MM.1S (cell line): ENCODE results near the gene PRKG2.

Experiments
- DNase-seq: peaks from one replicate; pipeline ENCODE4 v3.0.0-alpha.2; 2015
- H2AFZ ChIP-seq: fragments of 300-600 bp; sonication (generic); 2 replicates; pipeline ENCODE4 v1.6.0; 2016; ENCODE audit warnings: antibody characterized with exemption, low read length
- H3F3A ChIP-seq: fragments of 300-600 bp; sonication (generic); 2 replicates; pipeline ENCODE4 v1.6.1; 2016; ENCODE audit warnings: mild to moderate bottlenecking, antibody characterized with exemption, low read length, moderate library complexity, mixed read lengths; ENCODE audit not compliant: insufficient read depth
- H3K27ac ChIP-seq: fragments of 300-600 bp; sonication (generic); 2 replicates; pipeline ENCODE4 v1.5.1; 2016; ENCODE audit warnings: mild to moderate bottlenecking, low read length
- H3K27me3 ChIP-seq: fragments of 300-600 bp; sonication (generic); replicated peaks from 2 replicates; pipeline ENCODE4 v1.6.0; 2016; ENCODE audit warnings: low read length; ENCODE audit not compliant: insufficient read depth
- H3K36me3 ChIP-seq: fragments of 300-600 bp; sonication (generic); replicated peaks from 2 replicates; pipeline ENCODE4 v1.6.1; 2016; ENCODE audit warnings: mild to moderate bottlenecking, low read length, mixed read lengths; ENCODE audit not compliant: insufficient read depth
- H3K4me1 ChIP-seq: fragments of 300-600 bp; sonication (generic); 2 replicates; pipeline ENCODE4 v1.6.1; 2016; ENCODE audit warnings: low read length, mixed read lengths
- H3K4me2 ChIP-seq: fragments of 300-600 bp; sonication (generic); 2 replicates; pipeline ENCODE4 v1.6.0; 2016; ENCODE audit warnings: low read depth, low read length
- H3K4me3 ChIP-seq: fragments of 300-600 bp; sonication (generic); 2 replicates; pipeline ENCODE4 v1.5.1; 2016; ENCODE audit warnings: low read length, mixed read lengths
- H3K79me2 ChIP-seq: fragments of 300-600 bp; sonication (generic); 2 replicates; pipeline ENCODE4 v1.6.1; 2016; ENCODE audit warnings: mixed run types, low read length, mixed read lengths
- H3K9ac ChIP-seq: fragments of 300-600 bp; sonication (generic); 2 replicates; pipeline ENCODE4 v1.6.1; 2016; ENCODE audit warnings: low read length, mixed read lengths
- H3K9me2 ChIP-seq: fragments of 300-600 bp; sonication (generic); replicated peaks from 2 replicates; pipeline ENCODE4 v1.6.1; 2016; ENCODE audit warnings: mild to moderate bottlenecking, low read length, mixed read lengths; ENCODE audit not compliant: insufficient read depth
- H3K9me3 ChIP-seq: fragments of 300-600 bp; sonication (generic); replicated peaks from 2 replicates; pipeline ENCODE4 v1.6.1; 2016; ENCODE audit warnings: mild to moderate bottlenecking, low read length, mixed read lengths; ENCODE audit not compliant: insufficient read depth
- H4K20me1 ChIP-seq: fragments of 300-600 bp; sonication (generic); 2 replicates; pipeline ENCODE4 v1.6.1; 2016; ENCODE audit warnings: mild to moderate bottlenecking, low read length, moderate library complexity, mixed read lengths; ENCODE audit not compliant: insufficient read depth
- EZH2 ChIP-seq: fragments of 300-600 bp; sonication (generic); optimal IDR thresholded peaks from 2 replicates; pipeline ENCODE3; 2017; ENCODE audit warnings: low read depth, mild to moderate bottlenecking, antibody characterized with exemption, low read length, mixed read lengths
- EZH2phosphoT487 ChIP-seq: fragments of 300-600 bp; sonication (generic); IDR thresholded peaks from 2 replicates; pipeline ENCODE4 v1.6.1; 2018; ENCODE audit warnings: antibody characterized with exemption, low read length
- TF ChIP-seq, protein P1 (sequence below): fragments of 300-600 bp; sonication (generic); IDR thresholded peaks from 2 replicates; pipeline ENCODE4 v1.5.1; 2016; ENCODE audit warnings: antibody characterized with exemption, low read length, mixed read lengths

PRKG2 gene

GRCh38 chr4:81180916-81181315 is 34.1 kb downstream of the PRKG2 start:
- Histone ChIP-seq H3K4me1 (no peaks in the 10 kb centered on the region), H3K36me3 (no peaks in the 10 kb centered on the region), H3K9me3 (no peaks in the 10 kb centered on the region; the same call in 1 of the 2 replicates)

GRCh38 chr4:81179326-81179725 is 35.7 kb downstream of the PRKG2 start:
- Histone ChIP-seq H3K4me1 (no peaks in the 10 kb centered on the region), H3K4me2 (no peak overlapping the region), H3K27me3 (no peaks in the 10 kb centered on the region), H3K9me2 (no peaks in the 10 kb centered on the region), H3K9ac (no peak overlapping the region), H3K27ac (no peak overlapping the region), H3F3A (no peaks in the 10 kb centered on the region), H4K20me1 (no peaks in the 10 kb centered on the region), H3K4me3 (no peak overlapping the region), H2AFZ (no peak overlapping the region), H3K36me3 (no peaks in the 10 kb centered on the region), H3K79me2 (no peaks in the 10 kb centered on the region), H3K9me3 (no peaks in the 10 kb centered on the region; the same call in 1 of the 2 replicates)
- no peak for DNase-seq
- TF ChIP-seq, protein P1, sequence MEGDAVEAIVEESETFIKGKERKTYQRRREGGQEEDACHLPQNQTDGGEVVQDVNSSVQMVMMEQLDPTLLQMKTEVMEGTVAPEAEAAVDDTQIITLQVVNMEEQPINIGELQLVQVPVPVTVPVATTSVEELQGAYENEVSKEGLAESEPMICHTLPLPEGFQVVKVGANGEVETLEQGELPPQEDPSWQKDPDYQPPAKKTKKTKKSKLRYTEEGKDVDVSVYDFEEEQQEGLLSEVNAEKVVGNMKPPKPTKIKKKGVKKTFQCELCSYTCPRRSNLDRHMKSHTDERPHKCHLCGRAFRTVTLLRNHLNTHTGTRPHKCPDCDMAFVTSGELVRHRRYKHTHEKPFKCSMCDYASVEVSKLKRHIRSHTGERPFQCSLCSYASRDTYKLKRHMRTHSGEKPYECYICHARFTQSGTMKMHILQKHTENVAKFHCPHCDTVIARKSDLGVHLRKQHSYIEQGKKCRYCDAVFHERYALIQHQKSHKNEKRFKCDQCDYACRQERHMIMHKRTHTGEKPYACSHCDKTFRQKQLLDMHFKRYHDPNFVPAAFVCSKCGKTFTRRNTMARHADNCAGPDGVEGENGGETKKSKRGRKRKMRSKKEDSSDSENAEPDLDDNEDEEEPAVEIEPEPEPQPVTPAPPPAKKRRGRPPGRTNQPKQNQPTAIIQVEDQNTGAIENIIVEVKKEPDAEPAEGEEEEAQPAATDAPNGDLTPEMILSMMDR = no peak
- TF ChIP-seq EZH2 (no peak), EZH2phosphoT487 (no peak)

More at GRCh38 chr4:81180916-81181315, 34.1 kb downstream of the PRKG2 start:
- H3K27me3 ChIP-seq = no peaks in the 10 kb centered on the region
- no peak overlapping the region for H3K9ac ChIP-seq
- H3K4me3 ChIP-seq = no peak overlapping the region
- no peak overlapping the region for H2AFZ ChIP-seq
- no peaks in the 10 kb centered on the region for H3F3A ChIP-seq
- TF ChIP-seq EZH2 = no peak
- TF ChIP-seq, protein P1 = no peak
- TF ChIP-seq EZH2phosphoT487 = no peak
- DNase-seq = no peak
- no peak overlapping the region for H3K4me2 ChIP-seq
- H3K9me2 ChIP-seq = no peaks in the 10 kb centered on the region
- H3K27ac ChIP-seq = no peak overlapping the region
- H4K20me1 ChIP-seq = no peaks in the 10 kb centered on the region
- no peaks in the 10 kb centered on the region for H3K79me2 ChIP-seq

DNA sequence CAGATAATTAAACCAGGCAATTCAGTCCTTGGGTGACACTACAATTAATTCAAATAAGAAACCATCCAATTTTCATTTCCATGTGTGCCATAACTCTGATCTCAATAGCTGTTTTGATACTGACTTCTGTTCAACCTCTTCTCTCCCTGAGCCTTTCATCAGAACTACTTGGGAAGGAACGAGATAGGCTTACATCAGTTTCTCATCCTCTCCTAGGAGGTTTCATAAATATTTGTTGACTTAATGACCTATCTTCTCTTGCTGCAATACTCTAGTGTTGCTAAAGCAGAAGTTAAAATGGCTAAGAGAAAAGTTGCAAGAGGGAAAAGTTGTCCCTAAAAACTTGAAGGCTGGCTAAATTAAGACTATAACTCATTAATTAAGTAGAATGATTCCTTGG is 41.8 kb downstream of the PRKG2 start:
- TF ChIP-seq EZH2 = no peak
- TF ChIP-seq, protein P1 = no peak
- TF ChIP-seq EZH2phosphoT487 = no peak
- no peak for DNase-seq
- Histone ChIP-seq H3F3A (no peaks in the 10 kb centered on the region), H3K9me2 (no peaks in the 10 kb centered on the region), H3K9ac (no peak overlapping the region), H2AFZ (no peak overlapping the region), H4K20me1 (no peaks in the 10 kb centered on the region), H3K36me3 (no peaks in the 10 kb centered on the region), H3K4me2 (no peak overlapping the region), H3K9me3 (no peaks in the 10 kb centered on the region), H3K4me1 (no peaks in the 10 kb centered on the region), H3K27ac (no peak overlapping the region), H3K27me3 (no peaks in the 10 kb centered on the region), H3K79me2 (no peaks in the 10 kb centered on the region), H3K4me3 (no peak overlapping the region)
